HL-60/S4 (cell line): Measurements from ENCODE around the gene HAGH.

Source experiments
- in situ Hi-C: fragments of 300-500 bp; cut with MboI; formaldehyde crosslinking; loops from 2 replicates; pipeline ENCODE4 v1.14.3; 2022; ENCODE audit warnings: low sequenced_read_pairs

Gene HAGH

DNA sequence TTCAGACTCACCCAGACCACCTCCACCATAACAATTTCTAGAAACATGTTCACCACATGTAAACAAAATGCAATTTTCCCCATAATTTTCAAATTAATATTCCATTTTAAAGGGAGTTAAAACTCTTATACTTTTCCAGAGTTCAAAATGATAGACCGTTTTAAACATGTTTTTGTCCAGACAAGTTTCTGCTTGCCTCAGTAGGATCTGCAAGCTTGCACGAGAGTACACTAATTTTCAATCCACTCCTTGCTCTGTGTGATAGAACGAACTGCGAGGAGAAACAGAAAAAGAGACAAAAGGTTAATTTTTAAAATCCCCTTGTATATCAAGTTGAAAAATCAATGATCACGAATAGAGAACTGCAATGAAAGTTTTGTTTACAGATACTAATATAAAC lies 7.5 kb upstream of the HAGH start:
- in situ Hi-C loops = no loop called here

GRCh38 chr16:1832838-1833454 lies 6.3 kb upstream of the HAGH start:
- in situ Hi-C loops = no loop called here

DNA sequence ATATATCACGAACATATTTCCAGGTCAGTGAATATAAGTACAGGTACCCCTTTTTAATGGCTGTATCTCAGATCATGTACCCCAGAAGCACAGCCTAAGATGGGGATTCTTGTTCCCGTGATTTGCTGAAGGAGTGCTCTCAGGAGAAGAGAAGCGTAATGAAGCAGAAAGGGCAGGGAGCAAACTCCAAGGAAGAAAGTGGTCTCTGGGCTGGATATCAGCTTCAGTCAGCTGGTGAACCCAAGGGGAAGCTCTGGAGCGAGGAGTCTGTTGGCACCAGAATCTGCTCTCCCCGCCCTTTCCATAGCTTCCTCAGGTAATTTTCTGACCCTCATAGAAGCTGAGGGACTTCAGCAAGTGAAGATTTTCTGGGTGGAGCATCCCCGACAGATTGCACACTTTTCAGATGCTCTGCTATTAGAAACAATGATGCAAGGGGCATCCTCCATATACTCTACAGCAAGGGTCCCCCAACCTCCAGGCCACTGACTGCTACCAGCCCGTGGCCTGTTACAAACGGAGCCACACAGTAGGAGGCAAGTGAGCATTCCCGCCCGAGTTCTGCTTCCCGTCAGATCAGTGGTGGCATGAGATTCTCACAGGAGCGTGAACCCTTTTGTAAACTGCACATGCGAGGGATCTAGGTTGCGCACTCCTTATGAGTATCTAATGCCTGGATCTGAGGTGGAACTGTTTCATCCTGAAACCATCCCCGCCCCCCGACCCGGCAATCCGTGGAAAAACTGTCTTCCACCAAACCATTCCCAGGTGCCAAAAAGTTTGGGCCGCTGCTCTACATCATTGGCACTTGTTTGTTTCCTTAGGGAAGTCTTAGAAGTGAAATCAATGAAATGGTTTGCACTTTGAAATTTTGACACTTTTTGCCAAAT lies 4.8 kb upstream of the HAGH start:
- in situ Hi-C loops = no loop called here

GRCh38 chr16:1830213-1830612 lies 3.6 kb upstream of the HAGH start:
- in situ Hi-C loops = no loop called here

- in situ Hi-C loops = no loop called here
These were observed 2.2 kb upstream of the HAGH start for GRCh38 chr16:1828645-1829410.

DNA sequence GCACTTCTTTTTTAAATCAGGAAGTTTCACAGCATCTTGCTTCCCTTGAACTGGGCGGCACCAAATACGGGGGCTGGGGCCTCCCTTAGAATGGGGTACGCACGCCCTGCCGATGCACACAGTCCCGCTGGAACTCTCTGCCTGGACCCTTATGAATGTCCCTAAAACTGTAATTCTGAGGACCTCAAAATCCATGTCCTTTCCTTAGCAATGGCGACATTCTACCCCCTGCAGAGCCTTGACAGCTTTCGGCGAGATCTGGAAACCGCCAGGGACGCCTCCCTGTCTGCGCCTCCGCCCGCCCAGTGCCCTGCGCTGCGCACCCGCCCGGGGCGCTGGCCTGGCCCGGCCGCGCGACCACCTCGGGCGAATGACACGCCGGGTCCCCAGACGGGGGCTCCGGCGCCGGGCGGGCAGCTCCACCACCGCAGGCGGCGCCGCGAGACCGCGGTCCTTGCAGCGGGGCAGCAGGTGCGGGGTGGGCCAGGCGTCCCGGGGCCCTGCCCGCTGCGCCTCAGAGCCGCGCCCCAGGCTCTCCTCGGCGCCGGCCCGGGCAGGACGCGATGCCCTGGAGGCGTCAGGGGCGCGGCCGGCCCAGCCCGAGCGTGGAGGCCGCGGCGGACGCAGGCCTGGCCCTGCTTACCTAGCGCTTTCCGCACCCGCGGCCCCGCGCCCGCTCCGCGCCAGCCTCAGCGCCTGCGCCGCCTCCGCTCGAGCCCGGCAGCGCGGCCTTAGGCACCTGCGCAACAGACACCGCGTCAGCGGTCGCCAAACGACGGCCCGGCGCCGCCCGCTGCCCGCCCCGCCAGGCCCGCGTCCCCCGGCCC lies 548 bp downstream of the HAGH start:
- in situ Hi-C loops = no loop called here

DNA sequence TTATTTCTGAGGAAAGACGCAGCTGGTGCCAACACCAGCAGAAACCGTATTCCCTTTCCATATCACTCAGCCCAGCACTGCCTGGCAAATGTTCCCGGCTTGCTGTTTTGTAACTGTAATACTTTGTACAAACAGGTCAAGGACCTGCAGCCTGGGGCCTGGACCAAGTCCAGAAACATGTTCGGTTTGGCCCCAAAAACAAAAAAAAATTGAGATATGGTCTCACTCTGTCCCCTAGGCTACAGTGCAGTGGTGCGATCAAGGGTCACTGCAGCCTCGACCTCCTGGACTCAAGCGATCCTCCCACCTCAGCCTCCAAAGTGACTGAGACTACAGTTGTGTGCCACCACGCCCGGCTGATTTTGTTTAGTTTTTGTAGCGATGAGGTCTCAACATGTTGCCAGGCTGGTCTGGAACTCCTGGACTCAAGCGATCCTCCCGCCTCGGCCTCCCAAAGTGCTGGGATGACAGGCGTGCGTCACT lies 1.2 kb downstream of the HAGH start:
- in situ Hi-C loops = no loop called here

- in situ Hi-C loops = no loop called here
These were observed 2.8 kb downstream of the HAGH start for GRCh38 chr16:1823821-1824220.

GRCh38 chr16:1822801-1823200 lies 3.8 kb downstream of the HAGH start:
- in situ Hi-C loops = no loop called here

DNA sequence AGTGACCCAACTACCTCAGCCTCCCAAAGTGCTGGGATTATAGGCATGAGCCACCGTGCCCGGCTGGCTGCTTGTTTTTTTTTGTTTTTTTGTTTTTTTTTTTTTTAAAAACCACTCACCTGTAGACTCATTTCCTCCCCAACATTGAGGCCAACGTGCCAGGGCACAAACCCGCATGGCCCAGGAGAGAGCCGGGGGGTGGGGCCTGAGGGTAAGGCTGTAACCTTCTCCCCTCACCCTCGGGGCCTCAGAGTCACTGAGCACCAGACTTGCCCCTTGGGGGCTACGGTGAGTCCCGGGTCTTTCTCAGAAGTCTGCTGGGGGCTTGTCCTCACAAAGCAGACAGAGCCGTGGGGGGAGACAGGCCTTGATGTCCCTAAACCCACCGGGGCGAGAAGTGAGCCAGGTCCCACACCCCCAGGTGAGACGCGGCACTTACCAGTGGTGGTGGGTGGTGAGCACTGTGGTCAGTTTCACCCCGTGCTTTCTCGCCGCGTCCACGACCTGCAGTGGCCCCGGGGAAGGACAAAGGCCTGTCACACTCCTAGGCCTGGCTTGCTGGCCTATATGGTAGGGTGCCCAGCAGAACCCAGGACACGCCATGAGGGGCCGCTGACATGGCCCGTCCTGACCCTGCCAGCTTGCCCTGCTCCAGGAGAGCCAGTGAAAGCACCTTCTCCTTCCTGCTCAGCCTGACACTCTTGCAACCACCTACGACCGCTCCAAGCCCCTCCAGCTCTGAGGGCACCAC lies 4.6 kb downstream of the HAGH start:
- in situ Hi-C loops = no loop called here

- in situ Hi-C loops = no loop called here
These were observed 5.7 kb downstream of the HAGH start for GRCh38 chr16:1820946-1821290.

DNA sequence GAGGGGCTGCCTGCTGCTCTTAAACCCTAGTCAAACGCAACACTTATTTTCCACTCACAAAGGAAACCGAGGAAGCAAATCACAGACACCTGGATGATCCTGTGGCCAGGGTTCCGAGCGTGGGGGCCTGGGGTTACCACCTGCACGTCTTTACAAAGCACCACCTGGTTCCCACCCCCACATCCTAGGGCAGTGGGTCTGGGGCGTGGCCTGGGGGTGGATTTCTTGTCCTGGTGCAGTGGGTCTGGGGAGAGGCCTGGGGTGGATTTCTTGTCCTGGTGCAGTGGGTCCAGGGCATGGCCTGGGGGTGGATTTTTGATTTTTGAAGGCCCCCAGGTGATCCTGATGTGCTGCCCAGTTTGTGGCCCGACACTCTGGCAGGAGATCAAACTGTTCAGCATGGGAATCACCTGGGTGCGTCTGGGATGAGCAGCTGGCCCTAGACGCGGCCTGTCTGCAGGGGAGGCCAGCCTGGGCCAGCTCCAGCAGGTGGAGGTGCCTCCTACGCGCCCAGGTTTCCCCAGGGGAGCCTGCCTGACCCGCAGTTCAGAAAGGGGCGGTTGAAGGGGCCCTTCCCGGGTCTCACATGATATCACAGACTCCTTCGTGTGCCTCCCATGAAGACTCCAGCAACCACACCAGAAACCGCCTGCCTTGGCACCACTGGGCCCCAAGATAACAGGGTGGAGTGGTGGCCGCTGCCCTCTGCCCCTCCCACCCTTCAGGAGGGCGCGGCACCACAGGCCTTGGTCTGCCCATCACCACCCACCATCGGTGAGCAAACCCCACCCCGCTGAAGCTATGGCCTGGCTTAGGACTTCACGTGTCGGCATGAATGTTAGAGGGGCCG lies 6.3 kb downstream of the HAGH start:
- in situ Hi-C loops = no loop called here

- in situ Hi-C loops = no loop called here
These were observed 7.0 kb downstream of the HAGH start for GRCh38 chr16:1819611-1820010.

DNA sequence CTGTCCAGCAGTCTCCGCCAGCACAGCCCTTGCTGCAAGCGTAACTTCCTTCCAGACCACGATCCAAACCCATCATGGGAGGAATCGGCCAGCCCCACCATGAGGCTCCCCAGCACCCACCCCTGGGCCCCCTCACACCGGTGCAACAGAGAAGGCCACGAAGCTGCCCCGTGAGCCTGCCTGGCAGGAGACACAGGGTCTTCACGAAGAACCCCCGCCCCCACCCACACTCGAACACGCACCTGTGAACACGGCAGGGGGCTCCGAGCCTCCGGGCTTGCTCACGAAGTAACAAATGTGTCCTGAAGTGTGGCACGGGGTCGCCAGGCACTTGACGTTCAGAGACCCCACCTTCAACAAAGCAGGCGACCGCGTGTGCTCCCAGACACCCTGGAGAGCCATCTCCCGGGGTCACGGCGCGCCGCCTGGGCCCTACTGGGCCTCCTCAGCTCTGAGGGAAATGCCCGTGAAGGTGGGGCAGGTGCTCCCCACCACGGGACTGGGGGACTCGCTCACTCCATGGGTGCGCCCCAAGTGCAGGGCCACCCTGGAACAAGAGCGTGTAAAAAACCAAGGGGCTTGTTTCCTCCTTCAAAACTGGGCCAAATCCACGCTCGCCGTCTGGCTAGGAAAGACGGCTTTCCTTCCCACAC lies 7.6 kb downstream of the HAGH start:
- in situ Hi-C loops = no loop called here

DNA sequence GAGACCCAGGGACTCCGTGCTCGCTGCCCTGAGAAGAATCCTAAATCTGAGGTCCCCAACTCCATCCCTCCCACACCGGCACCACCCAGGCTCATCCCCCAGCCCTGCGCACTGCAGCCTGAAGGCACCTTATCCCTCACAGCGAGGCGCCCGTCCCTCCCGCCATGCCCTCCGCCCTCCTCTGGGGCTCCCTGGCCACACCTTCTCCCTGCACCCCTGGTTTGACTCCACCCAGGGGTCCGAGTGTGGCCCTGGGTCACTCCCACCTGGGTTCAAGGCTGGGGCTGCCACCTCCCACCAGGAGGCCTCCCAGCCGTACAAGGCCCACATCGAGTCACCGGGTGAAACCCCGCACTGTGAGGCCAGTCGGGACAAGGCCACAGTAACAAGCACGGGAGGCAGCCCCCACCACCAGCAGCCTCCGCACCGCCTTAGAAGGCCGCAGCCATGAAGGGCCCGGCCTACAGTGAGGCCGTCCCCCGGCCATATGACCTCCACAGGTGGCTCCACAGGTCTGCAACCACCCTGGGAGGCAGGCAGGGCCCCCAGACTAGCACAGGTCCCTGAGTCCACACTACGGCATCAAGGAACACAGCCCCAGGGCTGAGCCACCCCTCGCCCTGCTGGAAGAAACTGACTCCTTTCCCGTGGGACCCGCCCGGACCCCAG lies 8.3 kb downstream of the HAGH start:
- in situ Hi-C loops = no loop called here

DNA sequence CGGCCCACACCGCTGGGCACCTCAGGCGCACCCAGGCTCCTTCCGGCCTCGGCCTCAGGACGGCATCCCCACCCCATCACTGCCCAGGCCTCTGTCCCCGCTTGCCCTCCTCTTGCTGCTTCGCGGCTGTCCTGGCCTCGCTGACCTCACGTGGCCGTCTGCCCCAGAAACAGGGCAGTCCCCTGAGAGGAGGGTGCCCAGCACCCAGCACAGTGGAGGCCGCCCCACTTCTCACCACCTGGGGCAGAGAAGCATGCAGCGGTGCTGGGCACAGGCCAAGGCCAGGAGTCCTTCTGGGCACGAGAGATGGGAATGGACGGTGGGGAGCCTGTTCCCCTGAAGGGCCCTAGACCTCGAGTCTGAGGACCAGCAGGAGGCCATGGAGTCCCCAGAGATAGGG lies 8.9 kb downstream of the HAGH start:
- in situ Hi-C loops = no loop called here

GRCh38 chr16:1817276-1817589 lies 9.4 kb downstream of the HAGH start:
- in situ Hi-C loops = no loop called here
